GM18511 (cell line): ENCODE data around the gene TMEM167B.

Source experiments
- ATAC-seq: cut with Tn5 transposase; IDR thresholded peaks from one replicate; pipeline ENCODE4 v1.9.1; 2021; ENCODE audit warnings: mild to moderate bottlenecking, moderate library complexity; ENCODE audit not compliant: unreplicated experiment

The TMEM167B gene

GRCh38 chr1:109080441-109081082 is 10.0 kb upstream of the TMEM167B start:
- no peak for ATAC-seq

GRCh38 chr1:109083501-109083900 is 7.1 kb upstream of the TMEM167B start:
- ATAC-seq: no peak

DNA sequence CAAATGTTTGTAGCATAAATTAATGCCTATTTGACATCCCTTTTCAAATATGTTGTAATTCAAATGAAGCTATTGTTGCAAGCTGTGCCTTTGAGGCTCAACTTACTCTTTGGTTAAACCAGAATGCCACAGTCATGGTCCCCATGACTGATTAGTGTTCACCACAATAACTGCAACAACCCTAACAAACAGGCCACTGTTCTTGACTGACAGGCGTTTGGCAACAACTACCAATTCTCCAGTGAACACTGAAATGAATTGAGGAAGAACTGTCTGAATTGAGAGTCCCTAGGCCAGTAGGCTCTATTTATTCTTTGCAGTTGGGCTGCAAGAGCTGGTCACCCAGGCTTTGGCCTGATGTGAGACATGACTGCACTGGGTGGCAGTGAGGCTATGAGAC is 6.6 kb upstream of the TMEM167B start:
- no peak for ATAC-seq

- no peak for ATAC-seq
These were observed 5.7 kb upstream of the TMEM167B start for GRCh38 chr1:109084563-109085517.

DNA sequence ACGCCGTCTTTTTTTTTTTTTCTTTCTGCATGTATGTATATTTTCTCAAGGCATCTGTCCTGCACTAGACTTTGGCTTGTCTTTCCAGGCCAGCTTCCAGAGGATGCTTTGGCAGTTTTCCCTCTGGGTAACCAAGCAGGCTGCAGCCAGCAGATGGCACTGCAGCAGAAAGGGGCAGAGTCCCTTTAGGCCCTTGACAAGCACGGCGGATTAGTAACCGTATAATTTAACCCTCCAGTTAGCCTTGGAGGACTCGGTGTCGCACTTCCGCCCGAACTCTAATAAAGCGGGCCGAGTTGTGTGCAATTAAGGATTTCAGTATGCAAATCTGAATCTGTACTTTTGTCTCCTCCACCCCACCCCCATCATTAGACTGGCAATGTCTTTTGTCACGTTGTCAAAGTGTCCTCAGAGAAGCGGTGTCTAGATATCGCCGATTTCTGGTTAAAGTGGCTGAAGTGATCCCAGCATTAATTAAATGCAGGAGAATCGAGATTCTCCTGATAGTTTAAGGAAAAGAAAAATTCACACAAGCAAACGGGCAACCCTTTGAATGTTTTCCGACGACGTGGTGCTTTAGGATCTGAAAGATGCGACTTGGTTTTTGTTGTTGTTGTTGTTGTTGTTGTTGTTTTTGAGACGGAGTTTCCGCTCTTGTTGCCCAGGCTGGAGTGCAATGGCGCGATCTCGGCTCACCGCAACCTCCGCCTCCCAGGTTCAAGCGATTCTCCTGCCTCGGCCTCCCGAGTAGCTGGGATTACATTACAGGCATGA is 1.1 kb upstream of the TMEM167B start:
- peak; percentile 29 for ATAC-seq

GRCh38 chr1:109091078-109091838 is 694 bp downstream of the TMEM167B start:
- ATAC-seq: peak; percentile 55

DNA sequence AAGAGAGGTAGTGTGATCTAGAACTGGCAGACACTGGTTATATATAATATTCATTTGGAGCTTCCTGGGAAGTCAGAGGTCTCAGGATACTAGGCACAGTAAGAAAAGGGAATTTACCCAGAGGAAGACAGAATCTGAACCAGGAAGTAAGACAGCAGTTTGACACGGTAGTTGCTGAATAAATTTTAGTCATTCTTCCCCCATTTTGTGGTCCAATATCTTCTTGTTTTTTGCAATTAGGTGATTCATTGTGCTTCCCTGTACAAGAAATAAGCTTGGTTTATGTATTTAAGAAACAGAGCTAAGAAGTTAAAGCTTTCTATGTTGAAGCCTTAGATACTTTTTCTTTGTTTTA is 1.3 kb downstream of the TMEM167B start:
- no peak for ATAC-seq

DNA sequence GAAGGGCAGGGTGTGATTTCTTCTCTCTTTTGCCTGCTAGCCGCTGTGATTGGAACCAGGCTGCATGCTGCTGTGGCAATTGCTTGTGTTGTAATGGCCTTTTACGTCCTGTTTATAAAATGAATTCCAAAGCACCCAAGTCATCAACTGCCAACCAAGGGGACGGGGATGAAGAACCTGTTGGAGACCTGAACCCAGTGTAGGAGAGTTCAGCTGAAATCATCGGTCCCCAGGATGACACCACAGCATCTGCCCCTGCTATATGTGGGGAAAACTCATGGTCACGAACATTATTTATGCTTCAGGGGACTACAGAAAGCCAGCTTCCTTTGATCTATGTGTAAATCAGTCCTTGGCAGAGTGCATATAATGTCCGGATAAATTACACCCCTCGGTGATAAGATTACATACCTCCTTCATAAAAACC is 3.8 kb downstream of the TMEM167B start:
- no peak for ATAC-seq

DNA sequence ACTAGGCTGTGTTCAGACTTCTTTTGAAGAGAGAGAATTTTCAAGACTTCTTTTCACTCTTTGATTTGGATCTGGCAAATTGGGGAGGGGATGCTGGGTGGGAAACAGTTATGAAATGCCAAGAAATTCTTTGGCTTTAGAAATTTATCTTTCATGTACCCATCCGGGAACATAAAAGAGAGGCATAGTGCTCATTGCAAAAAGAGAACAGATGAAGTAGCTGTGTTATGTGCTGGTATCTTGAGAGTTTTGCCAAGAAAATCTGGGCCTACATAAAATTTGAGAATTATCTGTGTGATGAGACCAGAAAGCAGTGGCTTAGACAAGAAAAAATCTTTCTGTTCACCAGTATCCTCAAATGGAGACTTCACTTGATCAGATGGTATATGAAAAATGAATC is 4.3 kb downstream of the TMEM167B start:
- ATAC-seq: no peak

GRCh38 chr1:109095631-109096030 is 5.1 kb downstream of the TMEM167B start:
- ATAC-seq: no peak

DNA sequence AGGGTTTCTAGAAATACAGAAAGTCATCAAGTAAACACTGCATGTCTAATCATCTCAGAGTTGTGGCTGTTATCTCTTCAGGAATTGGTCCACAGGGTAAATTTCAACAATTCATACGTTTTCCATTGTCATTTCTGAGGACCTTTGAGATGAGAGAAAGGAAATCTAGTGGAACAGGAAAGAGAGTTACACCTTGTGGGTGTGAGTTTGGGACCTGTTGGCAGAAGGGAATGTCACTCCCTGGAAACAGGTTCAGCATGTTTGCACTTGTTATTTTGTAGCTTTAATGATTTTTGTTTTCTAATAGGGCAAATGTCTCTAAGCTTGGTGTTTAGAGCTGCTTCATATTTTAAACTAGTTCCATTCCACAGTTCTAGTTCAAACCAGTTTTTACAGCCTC is 5.6 kb downstream of the TMEM167B start:
- no peak for ATAC-seq

GRCh38 chr1:109099938-109100773 is 9.6 kb downstream of the TMEM167B start:
- peak; percentile 91 for ATAC-seq

DNA sequence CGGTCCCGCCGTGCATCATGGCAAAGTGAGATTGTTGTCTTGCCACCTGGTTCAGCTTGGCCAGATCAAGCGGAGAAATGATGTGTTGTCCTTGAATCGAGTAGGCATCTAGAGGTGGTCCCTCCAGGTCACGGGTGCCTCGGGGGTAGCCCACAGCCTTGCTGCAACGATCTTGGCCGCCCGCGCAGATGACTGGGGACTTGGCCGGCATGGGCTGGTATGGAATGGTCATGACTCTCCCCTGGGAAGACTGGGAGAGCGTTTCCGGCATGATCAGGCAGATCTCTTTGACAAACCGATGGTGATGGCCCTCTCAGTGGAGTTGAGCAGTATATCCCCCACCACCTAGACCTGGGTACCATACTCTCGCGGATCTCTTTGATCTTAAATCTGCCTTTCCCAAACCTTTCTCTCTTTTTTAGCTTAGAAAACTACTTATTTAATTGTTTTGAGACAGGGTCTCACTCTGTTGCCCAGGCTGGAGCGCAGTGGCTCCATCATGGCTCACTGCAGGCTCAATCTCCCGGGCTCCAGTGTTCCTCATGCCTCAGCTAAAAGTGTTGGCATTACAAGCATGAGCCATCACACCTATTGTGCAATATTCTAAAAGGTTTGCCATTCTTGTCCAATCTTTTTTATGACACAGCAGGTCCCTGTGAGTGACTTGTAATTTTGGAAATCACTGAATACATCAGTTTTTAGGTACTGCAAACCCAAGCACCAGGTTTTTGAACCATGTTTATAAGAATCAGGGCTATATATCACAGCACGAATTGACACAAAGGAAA is 14.0 kb downstream of the TMEM167B start:
- no peak for ATAC-seq

- ATAC-seq: no peak
These were observed 15.3 kb downstream of the TMEM167B start for GRCh38 chr1:109105881-109106280.

- ATAC-seq: no peak
These were observed 17.2 kb downstream of the TMEM167B start for GRCh38 chr1:109107785-109108184.

GRCh38 chr1:109109906-109110305 is 19.3 kb downstream of the TMEM167B start:
- ATAC-seq: no peak

DNA sequence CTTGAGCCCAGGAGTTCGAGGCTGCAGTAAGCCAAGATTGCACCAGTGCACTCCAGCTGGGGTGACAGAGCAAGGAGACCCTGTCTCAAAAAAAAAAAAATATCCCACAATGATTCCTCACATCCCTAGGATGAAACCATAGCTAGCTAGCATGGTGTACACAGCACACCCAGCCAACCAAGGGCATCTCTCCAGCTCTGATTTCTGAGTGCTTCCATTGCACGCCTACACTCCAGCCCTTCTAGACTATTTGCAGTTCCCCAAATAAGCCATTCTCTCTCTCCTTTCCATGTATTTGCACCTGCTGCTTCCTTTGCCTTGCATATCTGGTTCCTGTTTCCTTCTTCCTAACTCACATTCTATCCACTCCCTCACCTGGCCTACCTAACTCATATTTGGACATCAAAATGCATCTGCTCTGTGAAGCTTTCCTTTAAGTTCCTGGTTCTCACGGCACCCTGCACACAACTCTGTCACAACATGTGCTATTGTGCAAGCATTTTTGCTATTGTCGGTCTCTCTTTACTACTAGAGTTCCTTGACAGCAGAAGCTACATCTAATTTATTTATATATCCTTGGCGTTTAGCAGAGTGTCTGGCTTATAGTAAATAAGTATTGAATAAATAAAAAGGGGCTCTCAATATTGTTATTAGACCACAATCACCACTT is 21.0 kb downstream of the TMEM167B start:
- no peak for ATAC-seq

DNA sequence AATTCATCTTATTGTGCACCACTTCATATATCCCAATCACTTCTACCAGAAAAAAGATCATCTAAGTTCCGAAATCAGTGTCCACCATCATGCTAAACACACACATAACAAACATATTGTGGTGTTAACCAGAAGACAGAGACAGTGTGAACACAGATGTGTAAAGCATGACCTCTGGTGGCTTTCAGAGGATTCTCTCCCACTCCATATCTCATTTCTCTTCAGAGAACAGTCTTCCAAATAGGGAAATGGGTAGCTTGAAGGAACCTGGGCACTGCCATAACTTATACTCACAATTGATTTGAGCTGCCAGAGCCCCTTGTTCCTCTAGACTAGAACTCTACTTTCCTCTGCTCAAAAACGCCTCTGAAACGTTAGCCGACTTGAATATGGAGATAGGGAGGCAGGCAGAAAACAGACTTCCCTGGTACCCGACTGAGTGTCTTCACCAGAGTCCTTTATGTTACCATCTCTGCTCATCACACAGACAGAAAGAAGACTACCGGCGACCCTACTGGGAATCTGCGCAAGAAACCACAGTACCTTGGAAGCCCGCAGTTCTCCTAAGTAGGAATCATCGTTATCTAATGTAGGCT is 21.6 kb downstream of the TMEM167B start:
- peak; percentile 46 for ATAC-seq
